Stimulated activated CD4-positive, alpha-beta T cell treated with anti-CD3 and anti-CD28 coated beads, Interleukin-4, amount 100 ng/mL, for 4 hours (primary cell): ENCODE measurements around the gene CACNA1F.

Source experiments
- DNase-seq, 2 experiments: peaks; one replicate each; pipeline ENCODE4 v3.0.0-alpha.2; 2020

Gene CACNA1F

DNA sequence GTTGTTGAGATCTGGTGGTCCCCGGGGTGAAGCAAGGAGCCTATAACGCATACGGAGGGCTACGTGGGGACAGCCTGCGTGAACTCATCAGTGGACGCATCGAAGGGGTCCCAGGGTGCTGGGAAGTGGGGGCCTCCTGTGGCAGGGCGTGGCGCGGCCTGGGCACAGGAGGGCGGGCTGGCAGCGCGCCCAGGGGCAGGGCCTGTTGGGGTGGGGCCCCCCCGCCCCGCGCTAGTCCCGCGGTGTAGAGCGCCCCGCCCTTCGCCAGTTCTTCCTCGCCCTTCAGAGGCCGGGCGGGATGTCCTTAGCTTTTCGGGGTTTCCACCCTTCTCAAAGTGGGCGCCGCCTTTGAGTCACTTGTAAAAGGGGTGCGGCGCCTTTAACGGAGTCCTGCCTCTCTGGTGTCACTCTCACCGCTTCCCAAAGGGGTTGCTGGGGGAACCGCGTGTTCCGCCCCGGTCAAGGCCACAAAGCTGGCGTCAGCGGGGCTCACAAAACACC, 60.8 kb downstream of the CACNA1F start:
- DNase-seq, result peak; percentile 60 to 66

DNA sequence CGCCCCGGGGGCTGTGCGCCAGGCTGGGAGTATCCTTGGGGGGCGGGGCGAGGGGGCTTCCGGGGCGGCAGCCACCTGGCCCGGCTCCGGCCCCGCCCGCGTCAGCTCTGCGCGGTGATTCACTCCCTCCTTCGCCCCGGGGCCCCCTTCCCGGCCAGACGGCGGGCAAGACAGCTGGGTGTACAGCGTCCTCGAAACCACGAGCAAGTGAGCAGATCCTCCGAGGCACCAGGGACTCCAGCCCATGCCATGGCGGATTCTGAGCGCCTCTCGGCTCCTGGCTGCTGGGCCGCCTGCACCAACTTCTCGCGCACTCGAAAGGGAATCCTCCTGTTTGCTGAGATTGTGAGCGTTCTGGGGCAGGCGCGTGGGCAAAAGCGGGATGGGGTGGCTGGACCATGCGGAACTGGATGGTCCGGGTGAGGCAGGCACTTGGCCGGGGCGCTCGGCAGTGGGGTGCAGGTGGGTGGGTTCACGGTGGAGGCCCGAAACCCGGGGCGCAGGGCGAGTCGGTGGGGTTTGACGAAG, 61.3 kb downstream of the CACNA1F start, which contains the start of gene PLP2:
PLP2 (plus strand) TSS at position 147 of the 528 bp plus-strand sequence; CDS start at position 250, 103 bp downstream.
- DNase-seq, result peak; percentile 70 to 77

DNA sequence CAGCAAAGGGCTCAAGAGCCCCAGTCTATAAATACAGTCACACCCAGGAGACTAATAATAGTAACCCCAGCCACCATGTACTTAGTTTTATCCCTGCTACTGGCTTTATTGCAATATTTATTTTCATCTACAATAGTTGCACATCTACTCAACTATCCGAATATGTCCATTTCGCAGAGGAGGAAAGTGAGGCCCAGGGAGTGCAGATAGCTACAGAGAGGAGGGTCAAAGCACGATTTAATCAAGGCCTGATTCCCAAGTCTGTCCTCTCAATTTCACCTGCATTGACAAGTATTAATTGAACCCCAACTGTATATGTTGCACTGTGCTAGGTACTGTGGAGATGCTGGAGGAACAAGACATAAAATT, 65.4 kb downstream of the CACNA1F start:
- no peak for DNase-seq

DNA sequence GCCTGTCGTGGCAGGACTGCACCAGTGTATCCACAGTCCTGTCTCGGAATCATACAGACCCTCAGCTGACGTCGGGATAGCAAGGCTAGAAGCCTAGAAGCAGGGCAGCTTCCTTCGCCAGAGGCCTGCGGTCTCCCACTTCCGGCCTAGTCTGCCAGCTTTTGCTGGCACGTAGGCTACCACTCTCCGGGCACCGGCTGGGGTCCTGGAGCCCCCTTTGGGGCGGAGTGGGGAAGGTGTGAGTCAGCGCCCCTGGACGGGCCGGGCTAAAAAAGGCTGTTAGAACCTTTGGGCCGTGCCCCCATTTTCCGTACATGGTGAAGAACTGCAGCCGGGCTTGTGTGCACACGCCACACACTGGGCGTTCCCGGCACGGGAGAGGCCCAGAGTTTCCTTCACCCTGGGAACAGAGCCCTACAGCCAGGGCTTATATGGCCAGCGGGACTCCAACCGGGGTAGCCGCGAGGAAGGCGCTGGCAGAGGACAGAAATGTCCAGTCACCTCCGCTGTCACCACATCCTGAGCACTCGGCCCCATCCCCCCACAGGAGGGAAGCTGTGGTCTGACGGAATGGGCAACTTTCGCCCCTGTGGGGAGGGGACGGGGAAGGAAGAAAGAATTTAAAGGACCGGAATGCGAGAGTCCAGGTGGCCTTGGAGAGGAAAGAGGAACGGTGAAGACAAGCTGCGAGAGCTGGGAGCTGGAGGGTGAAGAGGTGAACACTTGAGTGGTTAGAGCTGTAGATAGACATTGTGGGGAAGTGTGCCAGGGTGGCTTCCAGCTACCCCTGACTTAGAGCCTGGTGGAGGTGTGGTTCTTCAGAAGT, 66.0 kb downstream of the CACNA1F start:
- peak in 1 of 2 experiments; percentile 48 for DNase-seq

DNA sequence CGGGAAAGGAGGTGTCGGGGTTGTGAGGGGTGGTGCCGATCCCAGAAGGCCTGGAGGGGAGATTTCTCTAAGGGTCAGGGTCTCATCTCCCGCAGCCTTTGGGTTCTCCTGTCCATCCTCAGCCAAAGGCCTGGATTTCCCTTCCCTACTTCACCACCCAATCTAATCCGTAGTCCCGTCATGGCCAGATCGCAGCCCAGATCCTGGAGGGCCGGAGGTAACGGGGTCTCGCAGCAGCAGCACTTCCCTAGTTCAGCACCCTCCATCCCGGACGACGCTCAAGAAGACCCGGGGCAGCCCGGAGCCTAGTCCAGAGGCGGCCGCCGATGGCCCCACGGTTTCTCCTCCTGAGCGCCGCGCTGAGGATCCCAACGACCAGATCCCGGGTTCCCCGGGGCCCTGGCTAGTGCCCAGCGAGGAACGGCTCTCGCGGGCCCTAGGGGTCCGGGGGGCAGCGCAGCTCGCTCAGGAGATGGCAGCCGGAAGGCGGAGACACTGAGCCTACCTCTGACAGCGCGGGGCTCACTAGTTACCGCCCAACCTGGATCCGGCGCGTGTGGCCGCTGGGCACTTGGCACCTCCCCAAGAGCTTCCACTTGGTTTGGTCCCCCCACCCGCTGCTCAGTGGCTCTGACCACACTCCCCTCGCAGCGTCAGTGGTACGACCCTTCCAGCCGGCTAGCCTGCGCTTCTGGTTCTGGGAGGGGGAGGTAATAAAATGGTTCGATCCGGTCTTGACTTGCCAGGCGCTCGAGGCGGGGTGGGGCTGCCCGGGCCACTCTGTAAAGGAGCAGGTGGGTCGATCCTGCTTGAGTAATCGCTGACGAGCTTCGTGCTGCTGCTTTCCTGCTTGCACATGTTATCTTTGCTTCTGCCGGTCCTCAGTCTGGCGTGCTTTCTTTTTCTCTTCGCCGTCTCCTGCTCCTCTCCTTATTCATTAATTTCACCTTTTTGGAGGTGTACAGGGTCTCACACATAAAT, 66.9 kb downstream of the CACNA1F start:
- DNase-seq, result peak; percentile 48 to 73

DNA sequence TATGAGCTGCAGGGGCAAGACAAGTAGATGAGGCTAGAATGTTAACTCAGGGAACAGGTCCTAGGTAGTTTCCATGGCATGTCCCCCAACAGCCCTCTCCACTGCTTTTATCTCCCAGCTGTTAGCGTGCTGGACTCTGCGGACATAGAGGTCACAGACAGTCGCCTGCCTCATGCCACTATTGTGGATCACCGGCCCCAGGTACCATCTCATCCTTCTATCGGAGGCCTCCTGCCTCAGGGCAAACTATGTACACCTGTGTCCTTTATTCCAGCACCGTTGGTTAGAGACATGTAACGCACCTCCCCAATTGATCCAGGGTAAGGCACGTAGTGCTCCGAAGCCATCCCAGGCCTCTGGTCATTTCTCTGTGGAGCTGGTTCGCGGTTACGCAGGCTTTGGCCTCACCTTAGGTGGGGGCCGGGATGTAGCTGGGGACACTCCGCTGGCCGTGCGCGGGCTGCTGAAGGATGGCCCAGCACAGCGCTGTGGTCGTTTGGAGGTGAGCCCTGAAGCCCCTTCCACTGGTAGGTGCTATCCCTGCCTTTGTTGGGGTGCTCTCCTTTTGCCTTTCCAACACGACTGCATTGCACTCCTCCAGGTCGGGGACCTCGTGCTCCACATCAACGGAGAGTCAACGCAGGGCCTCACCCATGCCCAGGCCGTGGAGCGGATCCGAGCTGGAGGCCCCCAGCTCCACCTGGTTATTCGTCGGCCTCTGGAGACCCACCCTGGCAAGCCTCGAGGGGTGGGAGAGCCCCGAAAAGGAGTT, 68.4 kb downstream of the CACNA1F start:
- DNase-seq, result no peak

DNA sequence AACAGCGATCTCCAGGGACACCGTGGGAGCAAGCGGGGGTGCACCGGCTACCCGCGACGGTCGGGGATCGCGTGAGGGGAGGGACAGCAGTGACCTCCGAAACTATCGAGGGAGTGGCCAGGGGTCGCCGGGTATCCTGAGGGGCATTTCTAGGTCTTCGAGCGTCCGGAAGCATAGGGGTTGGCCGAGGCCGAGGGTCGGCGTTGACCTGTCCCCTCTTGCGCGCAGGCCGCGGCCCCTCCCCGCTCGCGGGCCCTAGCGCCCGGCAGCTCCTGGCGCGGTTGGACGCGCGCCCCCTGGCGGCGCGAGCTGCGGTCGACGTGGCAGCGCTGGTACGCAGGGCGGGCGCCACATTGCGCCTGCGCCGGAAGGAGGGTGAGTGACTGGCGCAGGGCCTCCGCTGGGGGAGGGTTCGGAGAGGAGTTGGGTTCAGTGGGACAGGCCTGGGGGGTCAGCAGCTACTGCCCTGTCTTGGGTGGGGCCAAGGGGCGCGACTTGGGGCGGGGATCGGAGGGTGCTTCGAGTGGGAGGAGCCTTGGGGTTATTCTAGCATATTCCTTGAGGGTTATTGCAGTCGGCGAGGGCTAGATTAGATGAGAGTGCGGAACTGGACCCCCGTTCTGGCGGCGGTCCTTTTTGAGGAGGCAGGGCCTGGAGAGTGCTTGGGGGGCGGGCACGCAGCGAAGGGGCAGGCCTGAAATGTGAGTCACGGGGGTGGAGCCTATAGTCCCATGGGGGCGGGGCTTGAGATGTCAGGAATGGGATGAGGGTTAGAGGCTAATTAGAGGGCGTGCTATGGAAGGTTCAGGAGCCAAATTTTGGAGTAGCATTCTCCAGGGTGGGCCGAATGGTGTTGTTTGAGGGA, 69.4 kb downstream of the CACNA1F start:
- DNase-seq, result peak; percentile 75

DNA sequence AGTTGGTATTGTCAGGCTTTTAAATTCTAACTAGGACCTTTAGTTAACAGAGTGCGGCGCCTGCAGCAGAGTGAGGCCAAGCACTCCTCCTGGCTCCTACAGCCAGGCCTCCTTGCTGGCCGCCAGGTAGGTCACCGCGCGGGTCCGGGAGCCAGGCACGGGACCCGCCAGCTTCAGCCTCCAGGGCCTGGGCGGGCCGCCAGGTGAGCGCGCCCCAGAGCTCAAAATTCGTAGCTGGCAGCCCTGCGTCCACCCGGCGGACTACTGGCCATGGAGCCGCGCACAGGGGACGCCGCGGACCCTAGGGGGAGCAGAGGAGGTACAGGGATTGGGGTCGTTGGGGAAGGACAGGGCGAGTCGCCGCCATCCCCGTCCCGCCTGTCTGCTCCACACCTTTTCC, 70.5 kb downstream of the CACNA1F start, which contains the start of gene MAGIX:
MAGIX (plus strand) TSS at position 139 of the 400 bp plus-strand sequence; CDS start at position 271, 132 bp downstream.
- no peak for DNase-seq

DNA sequence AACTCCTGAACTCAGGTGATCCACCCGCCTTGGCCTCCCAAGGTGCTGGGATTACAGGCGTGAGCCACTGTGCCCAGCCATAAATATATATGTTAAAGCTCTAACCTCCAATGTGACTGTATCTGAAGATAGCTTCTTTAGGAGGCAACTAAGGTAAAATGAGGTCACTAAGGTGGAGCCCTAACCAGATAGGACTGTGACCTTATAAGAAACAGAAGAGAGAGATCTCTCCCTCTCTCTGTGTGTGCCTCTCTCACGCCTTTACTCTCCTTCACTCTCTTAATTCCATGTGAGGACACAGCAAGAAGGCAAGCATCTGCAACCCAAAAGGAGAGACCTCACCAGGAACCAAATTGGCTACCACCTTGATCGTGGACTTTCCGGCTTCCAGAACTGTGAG, 71.5 kb downstream of the CACNA1F start:
- DNase-seq, result no peak

DNA sequence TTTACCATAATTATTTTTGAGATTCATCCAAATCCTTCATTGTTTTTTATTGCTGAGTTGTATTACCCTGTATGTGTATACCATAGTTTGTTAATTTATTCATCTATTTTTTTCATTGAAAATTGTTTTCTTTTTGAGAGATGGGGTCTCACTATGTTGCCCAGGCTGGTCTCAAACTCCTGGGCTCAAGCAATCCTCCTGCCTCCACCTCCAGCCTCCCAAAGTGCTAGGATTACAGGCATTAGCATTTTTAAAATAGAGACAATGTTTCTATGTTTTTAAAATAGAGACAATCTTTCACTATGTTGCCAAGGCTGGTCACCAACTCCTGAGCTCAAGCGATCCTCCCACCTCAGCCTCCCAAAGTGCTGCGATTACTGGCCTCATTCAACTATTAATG, 72.2 kb downstream of the CACNA1F start:
- DNase-seq, result no peak

DNA sequence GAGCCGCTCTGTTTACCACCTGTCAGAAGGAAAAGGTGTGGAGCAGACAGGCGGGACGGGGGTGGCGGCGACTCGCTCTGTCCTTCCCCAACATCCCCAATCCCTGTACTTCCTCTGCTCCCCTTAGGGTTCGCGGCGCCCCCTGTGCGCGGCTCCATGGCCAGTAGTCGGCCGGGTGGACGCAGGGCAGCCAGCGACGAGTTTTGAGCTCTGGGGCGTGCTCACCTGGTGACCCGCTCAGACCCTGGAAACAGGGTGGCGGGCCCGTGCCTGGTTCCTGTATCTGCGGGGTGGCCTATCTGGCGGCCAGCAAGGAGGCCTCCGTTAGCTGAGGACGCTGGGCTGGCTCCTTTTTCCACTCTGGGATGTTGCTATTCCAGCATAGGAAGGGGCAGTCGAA, 75.9 kb downstream of the CACNA1F start:
- no peak for DNase-seq

DNA sequence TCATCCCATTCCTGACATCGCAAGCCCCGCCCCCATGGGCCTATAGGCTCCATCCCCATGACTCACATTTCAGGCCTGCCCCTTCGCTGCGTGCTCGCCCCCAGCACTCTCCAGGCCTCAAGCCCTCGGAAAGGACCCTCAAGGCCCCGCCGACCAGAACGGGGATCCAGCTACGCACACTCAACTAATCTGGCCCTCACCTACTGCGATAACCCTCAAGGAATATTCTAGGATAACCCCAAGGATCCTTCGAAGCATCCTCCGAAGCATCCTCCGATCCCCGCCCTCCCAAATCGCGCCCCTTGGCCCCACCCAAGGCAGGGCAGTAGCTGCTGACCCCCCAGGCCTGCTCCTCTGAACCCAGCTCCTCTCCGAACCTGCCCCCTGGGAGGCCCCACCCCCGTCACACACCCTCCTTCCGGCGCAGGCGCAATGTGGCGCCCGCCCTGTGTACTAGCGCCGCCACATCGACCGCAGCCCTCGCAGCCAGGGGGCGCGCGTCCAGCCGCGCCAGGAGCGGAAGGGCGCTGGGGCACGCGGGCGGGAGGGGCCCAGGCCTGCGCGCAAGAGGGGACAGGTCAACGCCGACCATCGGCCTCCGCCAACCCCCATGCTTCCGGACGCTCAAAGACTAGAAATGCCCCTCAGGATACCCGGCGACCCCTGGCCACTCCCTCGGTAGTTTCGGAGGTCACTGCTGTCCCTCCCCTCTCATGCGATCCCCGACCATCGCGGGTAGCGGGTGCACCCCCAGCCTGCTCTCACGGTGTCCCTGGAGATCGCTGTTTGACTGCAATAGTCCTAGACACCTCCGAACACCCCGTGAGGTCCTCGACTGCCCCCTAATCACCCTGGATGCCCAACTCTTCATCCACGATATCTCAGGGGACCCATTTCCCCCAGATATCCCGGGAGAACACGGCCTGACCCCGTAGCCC, 77.0 kb downstream of the CACNA1F start:
- DNase-seq, result peak; percentile 80 to 83

DNA sequence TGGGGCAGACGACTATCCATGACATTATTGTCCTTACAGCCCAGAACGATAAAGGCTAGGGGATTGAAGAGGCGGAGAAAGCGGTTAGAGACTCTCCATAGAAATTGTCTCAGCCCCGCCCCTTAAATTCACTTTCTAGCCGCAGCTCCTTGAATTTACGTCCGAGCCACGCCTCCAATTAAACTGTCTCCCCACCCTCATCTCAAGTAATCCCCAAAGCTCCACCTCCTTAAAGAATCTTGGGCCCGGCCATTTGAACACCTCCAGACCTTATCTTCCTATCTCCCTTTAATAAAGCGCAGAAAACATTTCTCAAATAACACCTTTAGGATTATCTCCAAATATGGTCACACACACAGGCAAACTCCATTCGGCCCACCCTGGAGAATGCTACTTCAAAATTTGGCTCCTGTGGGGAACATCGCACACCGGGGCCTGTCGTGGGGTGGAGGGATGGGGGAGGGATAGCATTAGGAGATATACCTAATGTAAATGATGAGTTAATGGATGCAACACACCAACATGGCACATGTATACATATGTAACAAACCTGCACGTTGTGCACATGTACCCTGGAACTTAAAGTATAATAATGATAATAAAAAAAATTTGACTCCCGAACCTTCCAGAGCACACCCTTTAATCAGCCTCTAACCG, 77.8 kb downstream of the CACNA1F start:
- peak in 1 of 2 experiments; percentile 21 for DNase-seq
